IMR-90 (cell line): ENCODE results near the gene ROBO1. TPM values are rescaled to one million over a fixed set of nuclear protein-coding genes. Genes with fewer than 3 reads are reported as not detected.

Experiments
- ATAC-seq: fragments of 200-7000 bp; cut with Tn5 transposase; 2 replicates; pipeline ENCODE4 v1.9.1; 2020; ENCODE audit warnings: low read depth, mild to moderate bottlenecking, moderate library complexity
- BruUV-seq: library from RNA; stranded (reverse); fragments of 400-500 nt; replicated peaks from 2 replicates; lab custom pipeline; 2021; lab: Mats Ljungman, UMichigan
- CTCF ChIA-PET: fragments of 300-600 bp; formaldehyde crosslinking; extraction: SDS; loops from one replicate; lab custom pipeline; 2021; ENCODE audit warnings: antibody characterized with exemption; lab: Yijun Ruan, JAX
- POLR2A ChIA-PET: fragments of 300-600 bp; sonication (Branson Sonifier 250); formaldehyde crosslinking; loops from one replicate; lab custom pipeline; 2022; ENCODE audit warnings: antibody characterized with exemption; ENCODE audit not compliant: unreplicated experiment; lab: Charles Lee
- DNase-seq: peaks from one replicate; pipeline ENCODE4 v3.0.0; 2013
- H2AFZ ChIP-seq: replicated peaks from 2 replicates; pipeline ENCODE3; 2013; ENCODE audit warnings: low read length, mild to moderate bottlenecking; ENCODE audit not compliant: poor library complexity
- H2AK5ac ChIP-seq: 2 replicates; pipeline ENCODE4 v1.6.1; 2013; ENCODE audit warnings: low read depth, low read length, inconsistent platforms
- H2AK9ac ChIP-seq: replicated peaks from 2 replicates; pipeline ENCODE3; 2013; ENCODE audit warnings: mild to moderate bottlenecking, low read depth, low read length, moderate library complexity; ENCODE audit not compliant: poor library complexity
- H2BK120ac ChIP-seq: 2 replicates; pipeline ENCODE4 v1.6.1; 2013; ENCODE audit warnings: low read depth, low read length, inconsistent platforms
- H2BK15ac ChIP-seq: 3 replicates; pipeline ENCODE4 v1.6.1; 2013; ENCODE audit warnings: low read depth, low read length, inconsistent platforms
- H2BK20ac ChIP-seq: 2 replicates; pipeline ENCODE4 v1.6.1; 2013; ENCODE audit warnings: low read depth, mild to moderate bottlenecking, inconsistent platforms, low read length, moderate library complexity
- H2BK5ac ChIP-seq: 2 replicates; pipeline ENCODE4 v1.6.1; 2013; ENCODE audit warnings: mild to moderate bottlenecking, low read depth, low read length, inconsistent platforms; ENCODE audit not compliant: poor library complexity, severe bottlenecking
- H3K14ac ChIP-seq: replicated peaks from 2 replicates; pipeline ENCODE4 v1.6.1; 2013; ENCODE audit warnings: low read depth, low read length, inconsistent platforms
- H3K18ac ChIP-seq: 2 replicates; pipeline ENCODE4 v1.6.1; 2013; ENCODE audit warnings: low read depth, low read length, control low read depth
- H3K23ac ChIP-seq: 2 replicates; pipeline ENCODE4 v1.6.1; 2013; ENCODE audit warnings: low read depth, low read length, inconsistent platforms
- H3K27ac ChIP-seq: 2 replicates; pipeline ENCODE4 v1.5.1; 2013; ENCODE audit warnings: mild to moderate bottlenecking, control low read depth, low read length; ENCODE audit not compliant: insufficient read depth
- H3K27me3 ChIP-seq: 2 replicates; pipeline ENCODE4 v1.6.1; 2013; ENCODE audit warnings: low read length; ENCODE audit not compliant: control insufficient read depth, insufficient read depth
- H3K36me3 ChIP-seq: 2 replicates; pipeline ENCODE4 v1.6.1; 2013; ENCODE audit warnings: low read length, mixed read lengths; ENCODE audit not compliant: control insufficient read depth, insufficient read depth
- H3K4ac ChIP-seq: 2 replicates; pipeline ENCODE4 v1.6.1; 2013; ENCODE audit warnings: low read depth, low read length, inconsistent platforms
- H3K4me1 ChIP-seq: 2 replicates; pipeline ENCODE4 v1.6.1; 2013; ENCODE audit warnings: low read length, mixed read lengths; ENCODE audit not compliant: control insufficient read depth, insufficient read depth
- H3K4me2 ChIP-seq: 2 replicates; pipeline ENCODE4 v1.6.1; 2013; ENCODE audit warnings: low read depth, mild to moderate bottlenecking, control low read depth, low read length, moderate library complexity
- H3K4me3 ChIP-seq: 2 replicates; pipeline ENCODE4 v1.5.1; 2013; ENCODE audit warnings: low read depth, mild to moderate bottlenecking, control low read depth, low read length, moderate library complexity; ENCODE audit not compliant: insufficient read depth
- H3K56ac ChIP-seq: 2 replicates; pipeline ENCODE4 v1.6.1; 2013; ENCODE audit warnings: low read length, inconsistent platforms; ENCODE audit not compliant: insufficient read depth; ENCODE audit errors: extremely low read depth
- H3K79me1 ChIP-seq, 2 experiments: 2 replicates each; pipeline ENCODE4 v1.6.1; 2013; ENCODE audit warnings: low read length in 2 of 2, inconsistent platforms in 1 of 2, low read depth in 1 of 2
- H3K9ac ChIP-seq: 2 replicates; pipeline ENCODE4 v1.6.1; 2013; ENCODE audit warnings: low read depth, low read length, control low read depth
- H3K9me1 ChIP-seq: 2 replicates; pipeline ENCODE4 v1.6.1; 2013; ENCODE audit warnings: low read length, inconsistent platforms; ENCODE audit not compliant: insufficient read depth
- H3K9me3 ChIP-seq: 2 replicates; pipeline ENCODE4 v1.6.1; 2013; ENCODE audit warnings: low read length; ENCODE audit not compliant: control insufficient read depth, insufficient read depth
- H4K20me1 ChIP-seq: 2 replicates; pipeline ENCODE4 v1.6.1; 2013; ENCODE audit warnings: low read length, inconsistent platforms; ENCODE audit not compliant: insufficient read depth
- H4K5ac ChIP-seq: 2 replicates; pipeline ENCODE4 v1.6.1; 2013; ENCODE audit warnings: mild to moderate bottlenecking, low read depth, low read length, control low read depth
- H4K8ac ChIP-seq, 2 experiments: 2 replicates each; pipeline ENCODE4 v1.6.1; 2013; ENCODE audit warnings: low read depth in 2 of 2, low read length in 2 of 2, control low read depth in 1 of 2, inconsistent platforms in 1 of 2
- H4K91ac ChIP-seq: 2 replicates; pipeline ENCODE4 v1.6.1; 2013; ENCODE audit warnings: low read depth, low read length, inconsistent platforms; ENCODE audit not compliant: insufficient read depth
- ELK1 ChIP-seq: fragments of 150-350 bp; IDR thresholded peaks from 2 replicates; pipeline ENCODE4 v1.6.1; 2016; ENCODE audit warnings: low read depth, mild to moderate bottlenecking, low read length, moderate library complexity, borderline replicate concordance
- MAFK ChIP-seq: IDR thresholded peaks from 2 replicates; pipeline ENCODE4 v1.6.1; 2012; ENCODE audit warnings: low read depth, low read length, improper control_type of control experiment
- MXI1 ChIP-seq: IDR thresholded peaks from 2 replicates; pipeline ENCODE4 v1.6.1; 2012; ENCODE audit warnings: low read depth, mild to moderate bottlenecking, low read length, moderate library complexity, borderline replicate concordance
- NFE2L2 ChIP-seq: fragments of 150-350 bp; IDR thresholded peaks from 2 replicates; pipeline ENCODE4 v1.6.1; 2016; ENCODE audit warnings: low read depth, mild to moderate bottlenecking, low read length
- RAD21 ChIP-seq: IDR thresholded peaks from 2 replicates; pipeline ENCODE4 v1.6.1; 2012; ENCODE audit warnings: low read length, improper control_type of control experiment
- WGBS, 2 experiments: methylation state at CpG; one replicate each; pipeline versions ENCODE4 v1.1.5 to v1.1.7; 2013; ENCODE audit warnings: missing lambda C conversion rate in 2 of 2; ENCODE audit not compliant: insufficient read length in 1 of 2; ENCODE audit errors: extremely low coverage in 2 of 2; 5-methylcytosine and 5-hydroxymethylcytosine counted together
- dilution Hi-C: fragments of 300-500 bp; cut with HindIII; formaldehyde crosslinking; loops from one replicate; pipeline ENCODE4 v1.14.3; 2018; ENCODE audit warnings: low sequenced_read_pairs; ENCODE audit not compliant: unreplicated experiment
- in situ Hi-C: fragments of 300-500 bp; cut with MboI; formaldehyde crosslinking; loops from 3 replicates; pipeline ENCODE4 v1.14.3; 2019; ENCODE audit warnings: low sequenced_read_pairs, inconsistent platforms, mixed read lengths
- intact Hi-C: fragments of 100-400 bp; cut with micrococcal nuclease; formaldehyde crosslinking; loops from 2 replicates; pipeline ENCODE4 v1.10.0; 2022
- polyA plus RNA-seq, 3 experiments: library from polyadenylated mRNA; depleted of rRNA; stranded (reverse); fragments of >200 nt; gene quantifications; 2 replicates each; pipeline ENCODE4 v1.2.3, GENCODE V29; 2012; ENCODE audit warnings: low replicate concordance in 1 of 3
- total RNA-seq: library from RNA; depleted of rRNA; stranded (reverse); fragments of >200 nt; gene quantifications from 2 replicates; pipeline ENCODE4 v1.2.3, GENCODE V29; 2012
- TF ChIP-seq, protein P1 (sequence below): conservative IDR thresholded peaks from 2 replicates; pipeline ENCODE4 v1.5.1; 2012; ENCODE audit warnings: mild to moderate bottlenecking, low read depth, low read length, improper control_type of control experiment

ROBO1 gene
- total and polyA plus RNA-seq, 2 of the 4 experiments (the other 2 are of a cell fraction): 24.1 to 53.9 TPM

DNA sequence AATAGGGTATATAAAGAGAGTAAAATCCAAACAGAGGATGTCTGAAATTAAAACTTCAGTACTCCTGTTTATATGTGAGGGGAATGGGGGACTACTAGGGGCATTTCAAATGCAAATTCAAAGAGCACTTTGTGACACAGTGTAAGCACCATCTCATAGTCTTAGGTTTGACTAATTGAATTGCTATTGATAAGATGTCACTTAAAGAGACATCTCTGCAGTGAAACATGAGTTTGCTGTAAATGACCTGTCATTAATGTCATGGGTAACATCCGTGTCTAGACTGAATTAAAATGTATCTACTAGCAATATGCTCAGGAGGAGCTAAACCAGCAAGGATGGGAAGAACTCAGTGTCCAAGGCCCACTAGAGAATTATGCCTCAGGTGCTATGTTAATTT lies 41.0 kb downstream of the ROBO1 start:
- TF ChIP-seq, protein P1, sequence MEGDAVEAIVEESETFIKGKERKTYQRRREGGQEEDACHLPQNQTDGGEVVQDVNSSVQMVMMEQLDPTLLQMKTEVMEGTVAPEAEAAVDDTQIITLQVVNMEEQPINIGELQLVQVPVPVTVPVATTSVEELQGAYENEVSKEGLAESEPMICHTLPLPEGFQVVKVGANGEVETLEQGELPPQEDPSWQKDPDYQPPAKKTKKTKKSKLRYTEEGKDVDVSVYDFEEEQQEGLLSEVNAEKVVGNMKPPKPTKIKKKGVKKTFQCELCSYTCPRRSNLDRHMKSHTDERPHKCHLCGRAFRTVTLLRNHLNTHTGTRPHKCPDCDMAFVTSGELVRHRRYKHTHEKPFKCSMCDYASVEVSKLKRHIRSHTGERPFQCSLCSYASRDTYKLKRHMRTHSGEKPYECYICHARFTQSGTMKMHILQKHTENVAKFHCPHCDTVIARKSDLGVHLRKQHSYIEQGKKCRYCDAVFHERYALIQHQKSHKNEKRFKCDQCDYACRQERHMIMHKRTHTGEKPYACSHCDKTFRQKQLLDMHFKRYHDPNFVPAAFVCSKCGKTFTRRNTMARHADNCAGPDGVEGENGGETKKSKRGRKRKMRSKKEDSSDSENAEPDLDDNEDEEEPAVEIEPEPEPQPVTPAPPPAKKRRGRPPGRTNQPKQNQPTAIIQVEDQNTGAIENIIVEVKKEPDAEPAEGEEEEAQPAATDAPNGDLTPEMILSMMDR: no peak
- TF ChIP-seq RAD21: no peak
- no peak for TF ChIP-seq MAFK
- TF ChIP-seq MXI1: no peak
- no peak for TF ChIP-seq ELK1
- TF ChIP-seq NFE2L2: no peak
- Histone ChIP-seq H2AK5ac (no peak overlapping the region), H4K20me1 (no peaks in the 10 kb centered on the region), H3K4me2 (no peak overlapping the region), H2BK15ac (no peak overlapping the region), H4K5ac (no peak overlapping the region), H2AFZ (no peak overlapping the region), H3K4me1 (no peaks in the 10 kb centered on the region), H3K36me3 (no peaks in the 10 kb centered on the region), H3K79me1 (no peaks in the 10 kb centered on the region), H2BK120ac (no peak overlapping the region), H2AK9ac (no peak overlapping the region), H3K27me3 (no peaks in the 10 kb centered on the region), H3K14ac (no peak overlapping the region), H4K91ac (no peak overlapping the region), H3K27ac (no peak overlapping the region), H3K9me3 (no peaks in the 10 kb centered on the region; the same call in 1 of the 2 replicates), H4K8ac (no peak overlapping the region), H3K4ac (no peak overlapping the region), H3K9me1 (no peaks in the 10 kb centered on the region), H3K9ac (no peak overlapping the region), H3K56ac (no peak overlapping the region), H3K4me3 (no peak overlapping the region), H3K23ac (no peak overlapping the region), H3K18ac (no peak overlapping the region), H2BK20ac (no peak overlapping the region), H2BK5ac (no peak overlapping the region)
- no peak for ATAC-seq
- DNase-seq: no peak
- ChIA-PET CTCF (no interaction called here), POLR2A (no interaction called here)
- in situ Hi-C loops (no loop called here), intact Hi-C loops (no loop called here), dilution Hi-C loops (no loop called here)
- WGBS, 2 experiments: 20% methylated on average over 1 of the region's 1 CpG; no CpG with 5 or more reads in 1 of the 2 experiments
- BruUV-seq: no TSS peak
